Mammary epithelial cell (primary cell): ENCODE results near the gene ERICH4.

Source experiments
- CTCF ChIP-seq, 2 donors: IDR thresholded peaks in 1 of 2; conservative IDR thresholded peaks in 1 of 2; 2 replicates each; pipeline ENCODE4 v1.5.1; 2011 to 2012; ENCODE audit warnings: inconsistent platforms in 2 of 2, low read length in 2 of 2, mild to moderate bottlenecking in 2 of 2, control low read depth in 1 of 2, low read depth in 1 of 2; ENCODE audit not compliant: insufficient read depth in 1 of 2; ENCODE audit errors: extremely low read depth in 1 of 2
- EZH2 ChIP-seq: IDR thresholded peaks from 2 replicates; pipeline ENCODE4 v1.6.1; 2012; ENCODE audit warnings: low read length, inconsistent platforms, borderline replicate concordance

GRCh38 chr19:41422955-41423354 lies 20.0 kb upstream of the ERICH4 start:
- TF ChIP-seq CTCF (conservative IDR thresholded peaks at IDR 0.05 in 1 of 2, IDR thresholded peaks at IDR 0.05 in 1 of 2; ENCODE audit: extremely low read depth in 1 of 2, insufficient read depth in 1 of 2, low read depth in 1 of 2, low read length in 2 of 2): no peak
- no peak for TF ChIP-seq EZH2
